Activated effector memory CD4-positive, alpha-beta T cell treated with anti-CD3 and anti-CD28 coated beads, Interleukin-2, amount 50 U/mL, for 16 hours (primary cell): ENCODE data around the gene C21orf58.
A peak's percentile ranks its signal among the peaks of the same experiment; 100 is the strongest.
"Not testable (repeated sequence)": the region's sequence is repeated elsewhere in the genome, so short reads cannot be mapped to it uniquely, and the experiment has no call there.

Source experiments
- DNase-seq: peaks from one replicate; pipeline ENCODE4 v3.0.0-alpha.2; 2020

Gene C21orf58

DNA sequence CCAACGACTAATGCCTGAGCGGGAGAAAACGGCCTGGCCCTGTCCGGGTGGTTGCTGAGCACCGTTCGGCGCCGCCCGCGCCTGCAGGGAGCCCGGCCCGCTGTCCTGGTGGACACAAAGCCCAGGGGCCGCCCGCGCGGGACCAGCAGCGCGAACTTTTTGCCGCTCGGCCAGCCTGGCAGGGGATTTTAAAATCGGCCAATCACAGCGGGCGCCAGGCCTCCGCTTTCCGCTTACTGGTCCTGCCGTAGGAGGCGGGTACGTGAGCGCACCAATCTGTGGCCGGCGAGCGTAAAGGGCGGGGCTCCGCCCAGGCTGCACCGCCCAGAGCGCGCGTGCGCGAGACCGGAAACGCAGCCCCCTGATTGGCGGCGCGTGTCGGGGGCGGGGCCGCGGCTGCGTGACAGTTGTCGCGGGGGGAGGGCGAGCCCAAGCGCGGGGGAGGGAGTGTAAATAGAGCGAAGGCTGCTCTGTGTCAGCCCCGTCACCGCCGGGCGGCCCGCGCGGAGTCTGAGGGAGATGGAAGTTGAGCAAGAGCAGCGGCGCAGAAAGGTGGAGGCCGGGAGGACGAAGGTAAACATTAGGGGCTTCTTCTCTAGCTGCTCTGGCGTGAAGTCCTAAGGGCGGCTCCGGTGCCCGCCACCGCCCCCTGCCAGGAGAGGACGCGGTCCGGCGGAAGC is at the start of gene C21orf58, which contains the start of gene PCNT:
Gene C21orf58, minus strand, starts transcription at position 161 of the 680 bp plus-strand sequence. CDS start 1,132 bp downstream, outside the sequence.
Gene PCNT, plus strand, starts transcription at position 447 of the 680 bp plus-strand sequence. Its CDS starts 73 bp downstream, at position 520.
- DNase-seq: peak; percentile 99

DNA sequence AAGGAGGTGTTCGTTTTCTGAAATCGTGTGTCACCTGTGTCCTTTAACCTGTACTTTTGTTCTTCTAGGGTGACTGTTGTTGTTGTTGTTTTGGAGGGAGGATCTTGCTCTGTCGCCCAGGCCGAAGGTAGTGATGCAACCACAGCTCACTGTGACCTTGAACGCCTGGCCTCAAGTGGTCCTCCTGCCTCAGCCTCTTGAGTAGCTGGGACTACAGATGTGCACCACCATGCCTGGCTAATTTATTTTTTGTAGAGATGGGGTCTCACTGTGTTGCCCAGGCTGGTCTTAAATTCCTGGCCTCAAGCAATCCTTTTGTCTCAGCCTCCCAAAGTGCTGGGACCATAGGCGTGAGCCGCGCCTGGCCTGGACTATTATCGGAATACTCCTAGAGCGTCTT is 49.3 kb upstream of the C21orf58 start:
- not testable (repeated sequence) for DNase-seq

DNA sequence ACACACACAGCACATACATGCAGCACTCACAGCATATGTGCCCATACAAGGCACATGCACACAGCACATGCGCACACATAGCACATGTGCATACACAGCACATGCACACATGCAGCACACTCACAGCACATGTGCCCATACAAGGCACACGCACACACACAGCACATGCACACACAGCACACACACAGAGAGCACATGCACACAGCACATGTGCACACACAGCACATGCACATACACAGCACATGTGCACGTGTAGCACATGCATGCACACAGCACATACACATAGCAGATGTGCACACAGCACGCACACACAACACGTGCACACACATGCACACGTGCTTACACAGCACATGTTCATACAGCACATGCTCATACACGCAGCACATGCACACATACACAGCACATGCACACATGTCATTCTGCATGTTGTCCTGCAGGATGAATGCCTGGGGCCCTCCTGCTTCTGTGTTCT is 48.4 kb upstream of the C21orf58 start:
- DNase-seq: no peak

DNA sequence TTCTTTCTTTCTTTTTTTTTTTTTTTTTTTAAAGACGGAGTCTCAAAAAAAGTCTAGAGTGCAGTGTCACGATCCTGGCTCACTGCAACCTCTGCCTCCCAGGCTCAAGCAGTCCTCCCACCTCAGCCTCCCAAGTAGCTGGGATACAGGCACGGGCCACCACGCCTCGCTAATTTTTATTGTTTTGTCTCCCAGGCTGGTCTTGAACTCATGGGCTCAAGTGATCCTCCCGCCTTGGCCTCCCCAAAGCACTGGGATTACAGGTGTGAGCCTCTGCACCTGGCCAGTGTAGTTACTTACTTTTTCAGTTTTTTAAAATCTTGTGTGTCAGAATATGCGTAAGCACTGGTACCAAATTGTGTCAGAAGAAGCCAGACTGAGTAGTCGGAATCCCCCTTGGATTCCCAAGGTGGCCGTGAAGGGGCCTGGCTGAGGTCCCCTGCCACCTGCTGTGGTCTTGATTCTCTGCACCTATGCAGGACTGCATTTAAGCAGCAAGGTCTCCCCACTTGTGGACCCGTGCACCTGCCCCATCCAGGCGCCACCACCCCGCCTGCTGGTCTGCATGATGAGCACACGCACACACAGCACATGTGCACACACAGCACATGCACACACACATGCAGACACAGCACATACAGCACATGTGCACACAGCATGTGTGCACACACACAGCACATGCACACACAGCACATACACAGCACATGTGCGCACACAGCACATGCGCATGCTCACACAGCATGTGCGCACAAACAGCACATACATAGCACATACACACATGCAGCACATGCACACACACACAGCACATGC is 47.7 kb upstream of the C21orf58 start:
- no peak for DNase-seq

DNA sequence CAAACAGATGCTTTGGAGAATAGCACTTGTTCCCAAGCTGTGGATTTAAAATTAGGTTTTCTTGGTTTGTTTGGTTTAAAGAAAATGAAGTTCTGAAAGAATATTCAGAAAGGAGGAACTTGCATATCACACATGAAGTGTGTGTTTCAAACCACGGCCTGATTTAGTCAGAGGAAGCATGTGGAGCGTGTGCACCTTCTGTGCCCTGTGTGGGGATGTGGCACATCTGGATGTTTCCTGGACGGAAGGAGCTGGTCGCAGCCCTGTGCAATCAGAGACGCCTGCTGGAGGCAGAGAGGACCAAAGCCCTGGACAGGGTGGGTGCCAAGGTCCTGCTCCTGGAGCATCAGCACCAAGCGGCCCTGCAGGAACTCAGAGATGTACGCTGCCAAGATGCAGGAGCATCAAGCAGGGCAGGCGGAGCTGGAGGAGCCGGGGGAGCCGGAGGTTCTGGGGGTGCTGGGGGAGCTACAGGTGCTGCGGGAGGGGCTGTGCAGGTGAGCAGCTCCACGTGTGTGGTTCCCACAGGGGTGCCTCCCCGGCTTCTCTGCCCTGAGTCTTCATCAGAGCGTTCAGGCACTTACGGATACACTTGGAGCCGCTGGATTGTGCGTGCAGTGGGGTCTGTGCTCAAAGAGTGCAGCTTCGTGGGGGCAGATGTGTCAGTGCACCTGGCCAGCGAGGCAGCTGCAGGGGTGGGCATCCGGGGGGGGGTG is 46.0 kb upstream of the C21orf58 start:
- DNase-seq: no peak

DNA sequence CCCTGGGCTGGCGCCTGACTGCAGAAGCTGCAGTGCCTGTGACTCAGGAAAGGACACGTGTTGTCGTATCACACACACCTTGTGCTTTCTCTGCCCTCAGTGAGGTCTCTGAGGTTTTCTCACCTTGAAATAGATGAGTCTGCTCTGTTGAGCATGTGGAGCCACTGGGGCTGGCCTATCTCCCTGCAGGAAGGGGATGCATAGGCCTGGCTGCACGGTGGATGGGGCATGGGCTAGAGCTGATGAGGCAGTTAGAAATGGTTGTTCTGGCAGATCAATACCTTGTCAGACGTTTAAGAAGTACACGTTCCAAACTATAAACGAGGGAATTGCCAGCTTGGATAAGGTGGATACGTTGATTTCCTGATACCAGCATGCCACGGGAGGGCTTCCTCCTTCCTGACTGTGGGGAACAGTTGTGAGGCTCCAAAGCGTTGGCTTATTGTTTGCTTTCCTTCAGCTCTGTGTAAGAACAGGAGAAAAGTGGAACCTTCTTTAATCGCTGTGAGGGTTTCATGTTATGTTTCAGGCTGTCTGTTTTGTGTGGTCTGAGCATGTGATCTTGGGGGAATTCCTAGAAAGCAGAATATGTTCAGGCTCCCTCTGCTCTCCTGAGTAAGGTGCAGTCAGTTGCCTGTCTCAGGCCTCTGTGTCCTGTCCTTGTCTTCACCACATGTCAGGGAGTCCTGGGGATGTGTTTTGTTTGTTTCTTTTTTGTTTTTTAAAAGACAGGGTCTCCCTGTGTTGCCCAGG is 45.0 kb upstream of the C21orf58 start:
- DNase-seq: no peak

DNA sequence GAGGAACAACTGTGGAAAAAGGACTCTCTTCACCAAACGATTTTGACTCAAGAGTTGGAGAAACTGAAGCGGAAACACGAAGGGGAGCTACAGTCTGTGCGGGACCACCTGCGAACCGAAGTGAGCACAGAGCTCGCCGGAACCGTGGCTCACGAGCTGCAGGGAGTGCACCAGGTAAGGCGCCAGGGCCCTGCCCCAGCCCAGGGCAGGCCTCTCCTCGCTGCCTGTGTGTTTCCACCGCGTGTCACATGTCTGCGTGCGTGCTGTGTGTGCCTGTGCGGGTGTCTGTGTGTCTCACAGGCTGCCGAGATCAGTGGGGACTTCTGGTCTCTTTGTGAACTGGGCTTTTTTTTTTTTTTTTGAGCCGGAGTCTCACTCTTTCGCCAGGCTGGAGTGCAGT is 43.3 kb upstream of the C21orf58 start:
- DNase-seq: no peak

DNA sequence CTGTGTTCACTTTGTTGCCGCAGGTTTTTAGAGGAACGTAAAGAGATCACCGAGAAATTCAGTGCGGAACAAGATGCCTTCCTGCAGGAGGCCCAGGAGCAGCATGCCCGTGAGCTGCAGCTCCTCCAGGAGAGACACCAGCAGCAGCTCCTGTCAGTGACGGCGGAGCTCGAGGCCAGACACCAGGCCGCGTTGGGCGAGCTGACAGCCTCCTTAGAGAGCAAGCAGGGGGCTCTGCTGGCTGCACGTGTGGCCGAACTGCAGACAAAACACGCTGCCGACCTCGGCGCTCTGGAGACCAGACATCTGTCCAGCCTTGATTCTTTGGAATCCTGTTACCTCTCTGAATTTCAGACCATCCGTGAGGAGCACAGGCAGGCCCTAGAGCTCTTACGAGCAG is 42.9 kb upstream of the C21orf58 start:
- DNase-seq: no peak

DNA sequence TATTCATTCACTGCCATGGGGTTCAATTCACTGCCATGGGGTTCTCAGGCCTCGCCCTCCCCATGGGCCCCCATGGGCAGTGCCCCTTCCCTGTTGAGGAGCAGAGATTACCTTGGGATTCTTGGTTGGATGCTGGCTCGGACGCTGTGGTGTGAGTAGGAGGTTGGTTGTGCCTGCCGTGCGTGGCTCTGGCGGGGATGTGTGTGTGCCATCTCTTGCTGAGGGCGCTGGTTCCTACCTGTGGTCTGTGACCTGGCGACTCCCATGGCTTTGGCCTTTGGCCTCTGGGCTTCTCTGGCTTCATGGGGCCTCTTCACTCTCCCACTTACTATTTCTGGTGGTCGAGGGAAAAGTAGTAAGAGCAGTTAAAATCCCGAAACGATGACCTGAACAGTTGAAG is 42.4 kb upstream of the C21orf58 start:
- DNase-seq: no peak

DNA sequence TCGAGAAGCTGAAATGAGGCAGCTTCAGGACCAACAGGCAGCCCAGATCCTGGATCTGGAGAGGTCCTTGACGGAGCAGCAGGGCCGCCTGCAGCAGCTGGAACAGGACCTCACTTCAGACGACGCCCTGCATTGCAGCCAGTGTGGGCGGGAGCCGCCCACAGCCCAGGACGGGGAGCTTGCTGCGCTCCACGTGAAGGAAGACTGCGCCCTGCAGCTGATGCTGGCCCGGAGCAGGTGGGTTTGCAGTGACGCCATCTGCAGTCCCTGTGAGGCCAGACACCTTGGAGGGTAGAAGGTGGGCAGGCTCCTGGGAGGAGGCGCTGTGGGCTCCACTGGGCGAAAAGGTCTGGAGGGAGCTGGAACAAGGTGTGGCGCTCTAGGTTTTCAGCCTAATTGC is 40.0 kb upstream of the C21orf58 start:
- no peak for DNase-seq

DNA sequence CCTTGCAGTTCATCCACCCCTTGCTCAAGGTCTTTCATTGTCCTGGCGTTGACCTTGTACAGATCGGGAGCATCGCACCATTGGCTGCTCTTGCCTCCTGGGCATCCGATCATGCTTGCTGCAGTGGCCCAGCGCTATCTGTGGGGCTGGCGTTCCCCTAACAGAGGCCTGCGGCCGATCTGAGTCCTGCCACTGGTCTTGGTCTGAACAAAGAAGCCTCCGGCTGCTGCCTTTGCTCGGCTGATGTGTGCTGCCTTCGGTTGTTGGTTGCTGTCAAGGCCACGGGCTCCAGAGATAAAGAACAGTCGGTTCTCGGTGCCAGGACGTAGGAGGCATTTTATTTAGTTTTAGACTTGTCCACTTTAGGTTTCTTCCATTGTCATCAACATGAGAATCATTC is 39.3 kb upstream of the C21orf58 start:
- no peak for DNase-seq

DNA sequence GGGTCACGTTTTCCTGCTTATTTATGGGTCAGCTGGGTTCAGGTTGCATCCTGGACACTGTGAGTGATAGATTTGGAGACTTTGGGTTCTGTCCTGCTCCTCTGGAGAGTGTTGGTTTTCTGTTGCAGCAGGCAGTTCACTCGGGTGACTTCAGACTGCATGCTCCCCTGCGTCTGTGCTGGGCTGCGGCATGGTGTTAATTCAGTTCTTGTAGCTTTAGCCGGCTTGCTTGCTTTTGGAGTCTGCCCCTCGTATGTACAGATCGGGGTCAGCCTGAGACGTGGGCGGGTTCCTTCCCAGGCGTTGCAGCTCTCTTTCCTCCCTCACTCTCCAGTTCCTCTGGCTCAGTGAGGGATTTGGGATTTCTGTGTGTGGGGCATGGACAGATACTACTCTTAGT is 38.3 kb upstream of the C21orf58 start:
- DNase-seq: no peak

DNA sequence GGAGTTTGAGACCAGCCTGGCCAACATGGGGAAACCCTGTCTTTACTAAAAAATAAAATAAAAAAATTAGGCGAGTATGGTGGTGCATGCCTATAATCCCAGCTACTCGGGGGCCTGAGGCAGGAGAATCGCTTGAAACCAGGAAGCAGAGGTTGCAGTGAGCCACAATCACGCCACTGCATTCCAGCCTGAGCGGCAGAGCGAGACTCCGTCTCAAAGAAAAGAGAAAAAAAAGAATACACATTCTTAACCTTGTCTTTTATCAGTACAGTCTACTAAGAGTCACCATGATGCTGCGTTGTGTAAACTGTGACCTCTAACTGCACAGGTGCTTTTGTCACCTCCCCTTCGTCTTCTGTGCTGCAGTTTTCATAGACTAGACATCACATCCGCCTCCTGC is 37.5 kb upstream of the C21orf58 start:
- no peak for DNase-seq

DNA sequence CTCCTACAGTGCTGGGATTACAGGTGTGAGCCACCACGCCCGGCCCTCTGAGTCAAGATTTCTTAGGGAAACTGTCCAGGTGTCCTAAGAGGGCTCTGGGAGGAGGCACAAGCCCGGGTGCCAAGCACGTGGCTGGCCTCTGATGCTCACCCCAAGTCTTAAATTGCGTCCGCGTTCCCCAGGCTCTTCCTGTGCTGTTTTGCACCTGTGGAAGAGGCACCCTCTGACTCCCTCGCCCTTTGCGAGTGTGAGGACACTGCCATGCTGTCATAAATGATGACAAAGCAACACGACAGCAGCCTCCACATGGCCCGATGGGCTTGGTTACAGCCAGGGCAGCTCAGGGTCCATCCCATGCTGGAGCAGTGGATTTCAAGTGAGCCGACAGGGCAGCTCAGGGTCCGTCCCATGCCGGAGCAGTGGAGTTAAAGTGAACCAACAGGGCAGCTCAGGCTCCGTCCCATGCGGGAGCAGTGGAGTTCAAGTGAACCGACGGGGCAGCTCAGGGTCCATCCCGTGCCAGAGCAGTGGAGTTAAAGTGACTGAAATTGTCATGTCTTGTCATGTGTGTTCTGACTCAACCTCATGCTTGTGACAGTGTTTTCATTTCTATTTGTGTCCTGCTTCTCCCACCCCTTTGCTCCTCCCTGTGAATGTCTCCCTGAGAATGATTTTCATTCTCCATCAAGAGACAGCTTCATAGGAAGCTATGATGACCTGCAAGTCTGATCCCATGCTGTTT is 34.2 kb upstream of the C21orf58 start:
- DNase-seq: no peak

DNA sequence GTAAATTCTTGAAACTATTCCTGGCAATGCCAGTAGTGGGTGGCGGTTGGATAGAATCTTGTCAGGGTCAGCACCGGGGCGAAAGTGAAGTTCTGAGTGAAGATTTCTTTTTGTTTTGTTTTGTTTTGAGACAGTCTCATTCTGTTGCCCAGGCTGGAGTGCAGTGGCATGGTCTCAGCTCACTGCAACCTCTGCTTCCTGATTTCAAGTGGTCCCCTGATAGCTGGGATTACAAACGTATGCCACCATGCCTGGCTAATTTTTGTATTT is 33.6 kb upstream of the C21orf58 start:
- DNase-seq: no peak

DNA sequence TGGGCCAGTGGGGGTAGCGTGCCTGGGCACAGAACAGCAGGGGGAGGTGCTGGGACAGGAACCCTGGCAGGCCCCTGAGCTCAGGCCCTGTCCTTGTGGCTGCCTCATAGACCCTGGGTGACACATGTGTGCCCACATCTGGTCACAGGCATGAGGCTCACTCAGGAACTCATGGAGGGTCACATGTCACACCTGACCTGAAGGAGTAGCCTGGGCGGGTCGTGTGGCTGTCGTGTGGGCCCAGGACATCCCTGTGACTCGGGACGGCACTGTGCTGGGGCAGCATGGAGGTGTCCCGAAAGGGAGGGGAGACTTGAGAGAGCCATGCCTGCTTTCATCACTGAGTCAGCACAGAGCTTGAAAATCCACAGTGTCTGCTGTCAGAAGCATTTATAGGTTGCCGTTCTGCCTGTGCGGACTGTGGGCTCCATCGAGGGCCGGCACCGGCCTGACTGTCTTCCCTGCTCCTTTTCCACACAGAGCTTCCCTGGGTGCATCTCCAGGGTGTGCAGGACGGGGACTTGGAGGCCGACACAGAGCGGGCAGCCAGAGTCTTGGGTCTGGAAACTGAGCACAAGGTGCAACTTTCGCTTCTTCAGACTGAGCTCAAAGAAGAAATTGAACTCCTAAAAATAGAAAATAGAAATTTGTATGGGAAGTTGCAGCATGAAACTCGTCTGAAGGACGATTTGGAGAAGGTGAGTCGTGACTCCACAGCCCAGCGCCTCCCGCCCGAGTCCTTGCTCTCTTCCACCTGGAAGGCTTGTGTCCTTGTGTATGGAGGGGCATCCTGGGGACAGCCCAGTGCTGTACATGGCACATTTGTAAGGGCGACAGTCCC is 33.0 kb upstream of the C21orf58 start:
- DNase-seq: no peak

DNA sequence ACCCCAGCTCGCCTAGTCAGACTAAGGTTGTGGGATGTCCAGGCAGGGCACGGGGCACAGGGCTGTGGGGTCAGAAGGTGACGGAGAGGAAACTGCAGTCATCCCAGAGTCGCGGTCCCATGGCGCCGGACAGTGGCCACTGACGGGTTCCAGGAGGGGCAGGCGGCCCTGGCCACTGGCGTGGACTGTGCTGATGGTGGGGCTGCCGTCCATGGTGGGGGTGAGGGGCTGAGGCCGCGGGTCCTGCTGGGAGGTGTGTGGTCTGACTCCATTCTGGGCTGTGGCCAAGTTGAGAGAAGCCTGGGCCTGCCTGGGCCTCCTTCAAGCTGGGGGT is 32.3 kb upstream of the C21orf58 start:
- no peak for DNase-seq

DNA sequence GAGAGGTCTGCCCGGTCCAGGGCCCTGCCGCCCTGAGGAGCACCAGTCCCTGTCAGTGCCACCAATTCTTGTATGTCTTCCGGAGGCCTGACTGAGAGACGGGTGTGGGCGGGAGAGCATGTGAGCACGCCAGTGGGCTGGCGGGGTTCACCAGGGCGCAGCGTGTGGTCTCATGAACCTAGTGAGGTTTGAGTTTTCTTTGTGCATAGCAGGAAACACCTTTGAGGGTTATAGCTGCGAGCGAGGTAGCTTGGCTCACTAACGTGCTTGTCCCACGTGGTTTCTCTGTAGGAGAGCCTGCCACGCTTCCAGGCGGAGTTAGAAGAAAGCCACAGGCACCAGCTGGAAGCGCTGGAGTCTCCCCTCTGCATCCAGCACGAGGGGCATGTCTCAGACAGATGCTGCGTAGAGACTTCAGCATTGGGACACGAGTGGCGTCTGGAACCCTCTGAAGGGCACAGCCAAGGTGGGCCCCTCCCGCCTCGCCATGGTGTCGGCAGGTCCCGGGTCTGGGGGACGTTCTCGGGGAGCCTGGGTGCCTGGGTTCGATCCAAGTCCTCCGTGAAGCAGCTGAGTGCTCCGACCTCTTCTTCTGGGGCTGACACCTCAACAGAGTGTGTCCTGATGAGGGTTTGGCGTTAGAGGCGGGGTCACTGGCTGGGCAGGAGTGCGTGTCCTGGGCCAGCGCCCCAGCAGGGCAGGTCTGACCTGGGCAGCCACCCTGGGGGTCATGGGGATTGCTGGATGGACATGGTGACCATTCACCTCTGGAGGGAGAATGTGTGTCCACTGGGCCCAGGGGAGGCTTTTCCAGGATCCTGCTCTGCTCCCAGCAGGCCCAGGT is 31.7 kb upstream of the C21orf58 start:
- no peak for DNase-seq

DNA sequence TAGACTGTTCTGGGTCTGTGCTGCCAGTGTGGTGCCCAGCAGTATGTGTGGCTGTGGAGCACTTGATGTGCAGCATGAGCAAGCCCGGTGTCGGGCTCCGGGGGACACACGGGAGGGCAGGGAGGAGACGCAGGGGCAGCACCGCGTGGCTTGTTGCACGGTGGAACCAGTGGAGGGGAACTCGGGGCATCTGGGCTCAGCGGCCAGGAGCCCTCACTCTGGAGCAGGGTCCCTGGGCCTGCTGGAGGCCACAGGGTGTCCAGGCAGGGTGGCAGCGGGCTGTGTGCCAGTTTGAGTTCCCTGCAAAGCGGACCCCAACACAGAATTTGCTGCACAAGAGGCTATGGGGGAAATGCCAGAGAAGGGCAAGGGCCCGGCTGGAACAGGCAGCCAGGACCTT is 30.8 kb upstream of the C21orf58 start:
- no peak for DNase-seq

DNA sequence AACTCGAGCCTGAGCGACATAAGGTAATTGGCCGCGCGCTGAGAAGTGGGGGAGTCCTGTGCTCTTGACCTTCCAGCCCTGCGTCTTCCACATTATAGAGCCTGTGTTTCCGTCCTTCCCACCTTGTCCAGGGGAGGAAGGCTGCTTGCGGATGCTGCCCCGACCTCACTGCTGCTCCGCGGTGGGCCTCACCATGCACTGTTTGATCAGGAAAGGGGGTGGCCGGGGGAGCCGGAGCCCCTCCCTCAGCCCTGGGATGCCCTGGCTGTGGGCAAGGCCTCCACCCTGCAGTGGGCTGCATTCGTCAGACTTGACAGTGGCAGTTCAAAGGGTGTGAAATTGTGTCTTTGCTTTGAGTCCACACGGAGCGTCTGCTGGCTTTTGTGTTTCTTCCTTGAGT is 30.4 kb upstream of the C21orf58 start:
- DNase-seq: no peak

DNA sequence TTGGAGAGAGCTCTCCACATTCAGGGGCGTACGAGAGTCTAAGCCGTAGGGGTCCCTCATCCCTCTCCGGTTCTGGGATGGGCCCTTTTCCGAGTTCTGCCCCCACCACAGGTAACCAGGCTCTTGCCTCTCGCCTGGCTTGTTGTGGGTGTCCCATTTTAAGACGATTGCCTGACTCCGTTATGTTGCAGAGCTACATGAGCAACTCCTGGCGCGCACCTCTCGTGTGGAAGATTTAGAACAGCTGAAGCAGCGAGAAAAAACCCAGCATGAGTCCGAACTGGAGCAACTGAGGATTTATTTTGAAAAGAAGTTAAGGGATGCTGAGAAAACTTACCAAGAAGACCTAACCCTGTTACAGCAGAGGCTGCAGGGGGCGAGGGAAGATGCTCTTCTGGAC is 29.2 kb upstream of the C21orf58 start:
- DNase-seq: no peak
